ENCODE measurements around the gene ARHGEF18.

DNA sequence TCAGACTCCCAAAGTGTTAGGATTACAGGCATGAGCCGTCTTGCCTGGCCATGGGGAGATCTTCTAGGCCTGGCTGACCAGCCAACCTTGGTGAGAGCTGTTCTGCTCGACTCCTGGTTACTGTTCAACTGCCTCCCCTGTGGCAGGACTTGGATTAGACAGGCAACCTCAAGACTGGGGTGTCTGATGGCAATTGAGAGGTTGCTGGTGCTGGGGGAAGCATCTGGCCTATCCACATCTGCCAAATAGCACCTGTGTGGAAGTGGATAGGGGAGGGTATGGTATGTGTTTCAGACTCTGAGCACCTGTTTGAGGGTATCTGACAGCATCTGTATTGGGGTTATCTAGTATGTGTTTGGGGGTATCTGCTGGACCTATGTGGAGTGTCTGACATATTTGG, 44.7 kb downstream of the ARHGEF18 start:
- TF ChIP-seq POLR2AphosphoS5 (IDR thresholded peaks at IDR 0.05; ENCODE audit: low read depth): no peak
- TF ChIP-seq, protein P1, sequence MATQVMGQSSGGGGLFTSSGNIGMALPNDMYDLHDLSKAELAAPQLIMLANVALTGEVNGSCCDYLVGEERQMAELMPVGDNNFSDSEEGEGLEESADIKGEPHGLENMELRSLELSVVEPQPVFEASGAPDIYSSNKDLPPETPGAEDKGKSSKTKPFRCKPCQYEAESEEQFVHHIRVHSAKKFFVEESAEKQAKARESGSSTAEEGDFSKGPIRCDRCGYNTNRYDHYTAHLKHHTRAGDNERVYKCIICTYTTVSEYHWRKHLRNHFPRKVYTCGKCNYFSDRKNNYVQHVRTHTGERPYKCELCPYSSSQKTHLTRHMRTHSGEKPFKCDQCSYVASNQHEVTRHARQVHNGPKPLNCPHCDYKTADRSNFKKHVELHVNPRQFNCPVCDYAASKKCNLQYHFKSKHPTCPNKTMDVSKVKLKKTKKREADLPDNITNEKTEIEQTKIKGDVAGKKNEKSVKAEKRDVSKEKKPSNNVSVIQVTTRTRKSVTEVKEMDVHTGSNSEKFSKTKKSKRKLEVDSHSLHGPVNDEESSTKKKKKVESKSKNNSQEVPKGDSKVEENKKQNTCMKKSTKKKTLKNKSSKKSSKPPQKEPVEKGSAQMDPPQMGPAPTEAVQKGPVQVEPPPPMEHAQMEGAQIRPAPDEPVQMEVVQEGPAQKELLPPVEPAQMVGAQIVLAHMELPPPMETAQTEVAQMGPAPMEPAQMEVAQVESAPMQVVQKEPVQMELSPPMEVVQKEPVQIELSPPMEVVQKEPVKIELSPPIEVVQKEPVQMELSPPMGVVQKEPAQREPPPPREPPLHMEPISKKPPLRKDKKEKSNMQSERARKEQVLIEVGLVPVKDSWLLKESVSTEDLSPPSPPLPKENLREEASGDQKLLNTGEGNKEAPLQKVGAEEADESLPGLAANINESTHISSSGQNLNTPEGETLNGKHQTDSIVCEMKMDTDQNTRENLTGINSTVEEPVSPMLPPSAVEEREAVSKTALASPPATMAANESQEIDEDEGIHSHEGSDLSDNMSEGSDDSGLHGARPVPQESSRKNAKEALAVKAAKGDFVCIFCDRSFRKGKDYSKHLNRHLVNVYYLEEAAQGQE (IDR thresholded peaks at IDR 0.05; ENCODE audit: unreplicated experiment): no peak
- TF ChIP-seq, protein P2, sequence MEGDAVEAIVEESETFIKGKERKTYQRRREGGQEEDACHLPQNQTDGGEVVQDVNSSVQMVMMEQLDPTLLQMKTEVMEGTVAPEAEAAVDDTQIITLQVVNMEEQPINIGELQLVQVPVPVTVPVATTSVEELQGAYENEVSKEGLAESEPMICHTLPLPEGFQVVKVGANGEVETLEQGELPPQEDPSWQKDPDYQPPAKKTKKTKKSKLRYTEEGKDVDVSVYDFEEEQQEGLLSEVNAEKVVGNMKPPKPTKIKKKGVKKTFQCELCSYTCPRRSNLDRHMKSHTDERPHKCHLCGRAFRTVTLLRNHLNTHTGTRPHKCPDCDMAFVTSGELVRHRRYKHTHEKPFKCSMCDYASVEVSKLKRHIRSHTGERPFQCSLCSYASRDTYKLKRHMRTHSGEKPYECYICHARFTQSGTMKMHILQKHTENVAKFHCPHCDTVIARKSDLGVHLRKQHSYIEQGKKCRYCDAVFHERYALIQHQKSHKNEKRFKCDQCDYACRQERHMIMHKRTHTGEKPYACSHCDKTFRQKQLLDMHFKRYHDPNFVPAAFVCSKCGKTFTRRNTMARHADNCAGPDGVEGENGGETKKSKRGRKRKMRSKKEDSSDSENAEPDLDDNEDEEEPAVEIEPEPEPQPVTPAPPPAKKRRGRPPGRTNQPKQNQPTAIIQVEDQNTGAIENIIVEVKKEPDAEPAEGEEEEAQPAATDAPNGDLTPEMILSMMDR (conservative IDR thresholded peaks at IDR 0.05; ENCODE audit: low read depth in 2 of 2): no peak
- no peak for TF ChIP-seq EZH2 (IDR thresholded peaks at IDR 0.05; ENCODE audit: low read depth, unreplicated experiment)
- TF ChIP-seq JUNB (IDR thresholded peaks at IDR 0.05; ENCODE audit: unreplicated experiment): no peak
- TF ChIP-seq, protein P3, sequence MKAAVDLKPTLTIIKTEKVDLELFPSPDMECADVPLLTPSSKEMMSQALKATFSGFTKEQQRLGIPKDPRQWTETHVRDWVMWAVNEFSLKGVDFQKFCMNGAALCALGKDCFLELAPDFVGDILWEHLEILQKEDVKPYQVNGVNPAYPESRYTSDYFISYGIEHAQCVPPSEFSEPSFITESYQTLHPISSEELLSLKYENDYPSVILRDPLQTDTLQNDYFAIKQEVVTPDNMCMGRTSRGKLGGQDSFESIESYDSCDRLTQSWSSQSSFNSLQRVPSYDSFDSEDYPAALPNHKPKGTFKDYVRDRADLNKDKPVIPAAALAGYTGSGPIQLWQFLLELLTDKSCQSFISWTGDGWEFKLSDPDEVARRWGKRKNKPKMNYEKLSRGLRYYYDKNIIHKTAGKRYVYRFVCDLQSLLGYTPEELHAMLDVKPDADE (IDR thresholded peaks at IDR 0.05): no peak
- TF ChIP-seq CREB1 (CRISPR knock-in tag; IDR thresholded peaks at IDR 0.05; ENCODE audit: low read depth): no peak
- no peak for TF ChIP-seq STAT1 (IDR thresholded peaks at IDR 0.05; ENCODE audit: unreplicated experiment)
- no peak for TF ChIP-seq EZH2phosphoT487 (IDR thresholded peaks at IDR 0.05; ENCODE audit: unreplicated experiment)
- TF ChIP-seq NANOG (IDR thresholded peaks at IDR 0.05; ENCODE audit: borderline replicate concordance): no peak
- no peak for TF ChIP-seq ZNF114 (CRISPR knock-in tag; IDR thresholded peaks at IDR 0.05)
- no peak for TF ChIP-seq ZNF331 (CRISPR knock-in tag; IDR thresholded peaks at IDR 0.05; ENCODE audit: low read depth)
